ENCODE measurements around the gene SLC35B2. TPM values are rescaled to one million over a fixed set of nuclear protein-coding genes. Genes with fewer than 3 reads are reported as not detected.

Gene SLC35B2
- total RNA-seq, 1 experiment from 2014 or later, result 44.6 TPM

DNA sequence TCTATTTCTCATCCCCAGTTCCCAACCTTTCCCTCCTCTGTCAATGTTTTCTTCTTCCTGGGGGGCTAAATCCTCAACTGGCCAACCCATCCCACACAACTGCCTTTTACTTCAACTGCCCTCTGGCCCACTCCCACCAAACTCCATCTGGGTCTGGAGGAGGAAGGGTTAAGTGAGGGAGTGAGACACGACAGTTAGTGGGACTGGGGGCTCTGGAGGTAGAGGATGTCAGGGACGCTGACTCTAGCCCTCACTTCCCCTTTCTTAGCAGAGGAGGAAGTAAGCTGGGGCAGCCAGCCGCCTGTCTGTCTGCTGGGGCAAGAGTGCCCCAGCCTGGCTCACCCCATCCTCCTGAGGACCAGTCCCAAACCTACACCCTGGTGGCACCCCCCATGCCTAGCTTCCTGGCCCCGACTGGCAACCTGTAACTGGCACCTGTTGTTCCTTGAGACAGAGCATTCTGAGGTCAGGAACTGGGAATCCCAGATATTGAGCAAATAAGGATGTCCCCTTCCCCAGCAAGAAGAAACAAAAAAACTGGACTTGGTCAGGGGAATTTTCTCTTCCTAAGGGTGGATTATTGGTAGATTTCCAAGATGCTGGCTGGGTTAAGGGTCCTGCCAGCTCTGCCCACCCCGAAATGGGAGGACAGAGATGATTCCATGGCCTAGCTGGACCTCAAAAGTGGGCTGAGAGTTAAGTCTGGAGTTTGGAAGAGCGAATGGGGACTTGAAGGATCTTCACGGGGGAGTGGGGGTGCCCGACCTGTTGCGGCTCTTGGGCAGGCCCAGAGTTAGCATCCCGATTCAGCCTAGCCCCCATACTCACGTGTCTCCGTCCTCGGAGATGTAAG is 7.1 kb upstream of the SLC35B2 start:
- peak overlapping the region; percentile 69 for H3K27ac Mint-ChIP-seq (ENCODE audit: unreplicated experiment)
- Histone ChIP-seq H3K4me1 (peaks cover 26% of the 10 kb centered on the region), H3K9me3 (no peaks in the 10 kb centered on the region), H3K4me3 (ENCODE audit: low read depth, low read length) (peak overlapping the region; percentile 71), H3K36me3 (ENCODE audit: control insufficient read depth, insufficient read depth, low read length) (peaks cover 1% of the 10 kb centered on the region; the same call in 1 of the 2 replicates), H3K27me3 (replicated peaks; ENCODE audit: control insufficient read depth, insufficient read depth, low read length) (0 out of 2 replicates have a peak, but pooled peaks cover 2% of the 10 kb centered on the region)
- BruUV-seq (replicated peaks), result no TSS peak
- intact Hi-C loops (cut with micrococcal nuclease; ENCODE audit: unreplicated experiment), result no loop called here
- CTCF ChIA-PET, result interaction anchor here (0.6 kb wide), 1 partner anchor 43 kb away, joined by 3 read pairs; no protein-coding TSS in a partner anchor
- no peaks in the 10 kb centered on the region for H3K27me3 Mint-ChIP-seq (ENCODE audit: insufficient read depth, unreplicated experiment)
- H3K9me3 Mint-ChIP-seq (ENCODE audit: unreplicated experiment), result no peaks in the 10 kb centered on the region
- peaks cover 13% of the 10 kb centered on the region for H3K4me1 Mint-ChIP-seq (ENCODE audit: low read depth, unreplicated experiment)
- peak overlapping the region; percentile 93 for H3K4me3 Mint-ChIP-seq (ENCODE audit: unreplicated experiment)
- TF ChIP-seq, protein P1, sequence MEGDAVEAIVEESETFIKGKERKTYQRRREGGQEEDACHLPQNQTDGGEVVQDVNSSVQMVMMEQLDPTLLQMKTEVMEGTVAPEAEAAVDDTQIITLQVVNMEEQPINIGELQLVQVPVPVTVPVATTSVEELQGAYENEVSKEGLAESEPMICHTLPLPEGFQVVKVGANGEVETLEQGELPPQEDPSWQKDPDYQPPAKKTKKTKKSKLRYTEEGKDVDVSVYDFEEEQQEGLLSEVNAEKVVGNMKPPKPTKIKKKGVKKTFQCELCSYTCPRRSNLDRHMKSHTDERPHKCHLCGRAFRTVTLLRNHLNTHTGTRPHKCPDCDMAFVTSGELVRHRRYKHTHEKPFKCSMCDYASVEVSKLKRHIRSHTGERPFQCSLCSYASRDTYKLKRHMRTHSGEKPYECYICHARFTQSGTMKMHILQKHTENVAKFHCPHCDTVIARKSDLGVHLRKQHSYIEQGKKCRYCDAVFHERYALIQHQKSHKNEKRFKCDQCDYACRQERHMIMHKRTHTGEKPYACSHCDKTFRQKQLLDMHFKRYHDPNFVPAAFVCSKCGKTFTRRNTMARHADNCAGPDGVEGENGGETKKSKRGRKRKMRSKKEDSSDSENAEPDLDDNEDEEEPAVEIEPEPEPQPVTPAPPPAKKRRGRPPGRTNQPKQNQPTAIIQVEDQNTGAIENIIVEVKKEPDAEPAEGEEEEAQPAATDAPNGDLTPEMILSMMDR (IDR thresholded peaks at IDR 0.05; ENCODE audit: insufficient read depth in 1 of 2, low read depth in 1 of 2, low read length in 1 of 2, severe bottlenecking in 1 of 2, unreplicated experiment in 1 of 2), result no peak
- no peak for DNase-seq
- POLR2A ChIA-PET, result interaction anchor here (0.5 to 0.8 kb wide), 2 partner anchors 19 to 62 kb away, joined by 3 to 5 read pairs; no protein-coding TSS in a partner anchor
- H3K36me3 Mint-ChIP-seq (ENCODE audit: insufficient read depth, unreplicated experiment), result peaks cover 15% of the 10 kb centered on the region

DNA sequence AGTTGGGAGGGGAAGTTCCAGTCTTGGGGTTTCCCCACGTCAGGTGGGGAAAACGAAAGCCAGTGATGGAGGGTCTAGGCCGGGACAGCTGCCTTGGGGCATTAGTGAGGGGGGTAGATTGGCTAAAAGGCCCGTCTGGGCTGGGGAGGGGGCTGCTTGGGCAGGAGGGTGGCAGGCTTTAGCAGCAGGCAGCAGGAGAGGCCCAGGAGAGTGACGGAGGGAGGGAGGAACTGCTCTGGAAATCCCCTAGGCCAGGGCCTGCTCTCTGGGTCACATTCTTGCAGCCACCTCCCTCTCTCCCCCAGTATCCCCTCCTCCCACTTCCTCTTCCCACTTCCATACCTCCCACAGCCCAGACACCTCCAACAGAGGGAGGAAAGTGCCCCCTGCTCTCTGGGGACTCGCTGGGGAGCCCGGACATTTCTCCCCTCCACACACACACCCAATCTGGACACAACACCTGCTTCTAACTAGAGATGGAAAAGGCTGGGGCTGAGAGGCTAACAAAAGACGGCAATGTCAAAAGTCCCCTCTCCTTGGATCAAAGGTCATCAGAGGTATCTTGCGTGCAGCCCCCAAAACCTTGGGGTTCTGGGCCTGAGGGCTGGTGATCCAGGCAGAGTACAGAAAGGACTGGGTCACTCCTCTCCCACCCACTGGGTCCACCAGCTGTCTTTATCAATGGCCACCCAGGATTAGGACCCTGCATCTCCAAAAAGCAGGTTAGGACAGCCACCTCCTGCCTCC is 6.2 kb upstream of the SLC35B2 start:
- POLR2A ChIA-PET, result no interaction called here
- H3K4me1 Mint-ChIP-seq (ENCODE audit: low read depth, unreplicated experiment), result peaks cover 13% of the 10 kb centered on the region
- CTCF ChIA-PET, result no interaction called here
- no peaks in the 10 kb centered on the region for H3K27me3 Mint-ChIP-seq (ENCODE audit: insufficient read depth, unreplicated experiment)
- intact Hi-C loops (cut with micrococcal nuclease; ENCODE audit: unreplicated experiment), result no loop called here
- peaks cover 26% of the 10 kb centered on the region for H3K4me1 ChIP-seq
- H3K9me3 Mint-ChIP-seq (ENCODE audit: unreplicated experiment), result no peaks in the 10 kb centered on the region
- peak overlapping the region; percentile 71 for H3K4me3 ChIP-seq (ENCODE audit: low read depth, low read length)
- no TSS peak for BruUV-seq (replicated peaks)
- H3K27ac Mint-ChIP-seq (ENCODE audit: unreplicated experiment), result peak overlapping the region; percentile 49
- no peaks in the 10 kb centered on the region for H3K9me3 ChIP-seq
- peaks cover 1% of the 10 kb centered on the region; the same call in 1 of the 2 replicates for H3K36me3 ChIP-seq (ENCODE audit: control insufficient read depth, insufficient read depth, low read length)
- no peak for DNase-seq
- TF ChIP-seq, protein P1 (IDR thresholded peaks at IDR 0.05; ENCODE audit: insufficient read depth in 1 of 2, low read depth in 1 of 2, low read length in 1 of 2, severe bottlenecking in 1 of 2, unreplicated experiment in 1 of 2), result no peak
- H3K4me3 Mint-ChIP-seq (ENCODE audit: unreplicated experiment), result peak overlapping the region; percentile 93
- H3K27me3 ChIP-seq (replicated peaks; ENCODE audit: control insufficient read depth, insufficient read depth, low read length), result no peaks in the 10 kb centered on the region
- peaks cover 15% of the 10 kb centered on the region for H3K36me3 Mint-ChIP-seq (ENCODE audit: insufficient read depth, unreplicated experiment)
